Measurements from ENCODE around the gene B4GALT3.

B4GALT3 gene

DNA sequence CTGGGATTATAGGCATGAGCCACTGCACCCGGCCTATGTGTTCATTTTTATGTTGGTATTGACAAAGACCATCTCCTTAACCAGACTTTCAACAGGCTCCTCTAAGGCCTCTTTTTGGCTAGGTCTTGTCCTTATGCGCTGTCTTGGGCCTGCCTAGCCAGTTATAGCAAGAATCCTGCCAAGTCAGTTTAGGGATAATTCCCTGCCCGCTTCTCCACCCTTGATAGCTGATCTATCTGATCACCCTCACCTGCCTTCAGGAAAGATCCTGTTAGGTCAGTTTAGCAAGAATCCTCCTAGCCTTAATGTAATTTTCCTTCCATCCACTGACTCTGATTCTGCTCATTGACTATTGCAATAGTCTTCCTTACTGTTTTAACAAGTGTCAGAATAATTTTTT, 2.4 kb upstream of the B4GALT3 start:
- H3K4me3 ChIP-seq = no peak overlapping the region
- H3K36me3 ChIP-seq = peaks cover 0 to 14% (median 3%) of the 10 kb centered on the region in 3 donors
- H3K9me3 ChIP-seq = no peaks in the 10 kb centered on the region
- no peak overlapping the region for H3K27ac ChIP-seq
- peaks cover 0 to 24% (median 12%) of the 10 kb centered on the region in 4 donors for H3K4me1 ChIP-seq
- intact Hi-C loops (cut with DNase I; ENCODE audit: low total_unique reads) = no loop called here
- peak in 1 of 2 donors; percentile 20 for DNase-seq
- H3K27me3 ChIP-seq = no peaks in the 10 kb centered on the region
- TF ChIP-seq, protein P1, sequence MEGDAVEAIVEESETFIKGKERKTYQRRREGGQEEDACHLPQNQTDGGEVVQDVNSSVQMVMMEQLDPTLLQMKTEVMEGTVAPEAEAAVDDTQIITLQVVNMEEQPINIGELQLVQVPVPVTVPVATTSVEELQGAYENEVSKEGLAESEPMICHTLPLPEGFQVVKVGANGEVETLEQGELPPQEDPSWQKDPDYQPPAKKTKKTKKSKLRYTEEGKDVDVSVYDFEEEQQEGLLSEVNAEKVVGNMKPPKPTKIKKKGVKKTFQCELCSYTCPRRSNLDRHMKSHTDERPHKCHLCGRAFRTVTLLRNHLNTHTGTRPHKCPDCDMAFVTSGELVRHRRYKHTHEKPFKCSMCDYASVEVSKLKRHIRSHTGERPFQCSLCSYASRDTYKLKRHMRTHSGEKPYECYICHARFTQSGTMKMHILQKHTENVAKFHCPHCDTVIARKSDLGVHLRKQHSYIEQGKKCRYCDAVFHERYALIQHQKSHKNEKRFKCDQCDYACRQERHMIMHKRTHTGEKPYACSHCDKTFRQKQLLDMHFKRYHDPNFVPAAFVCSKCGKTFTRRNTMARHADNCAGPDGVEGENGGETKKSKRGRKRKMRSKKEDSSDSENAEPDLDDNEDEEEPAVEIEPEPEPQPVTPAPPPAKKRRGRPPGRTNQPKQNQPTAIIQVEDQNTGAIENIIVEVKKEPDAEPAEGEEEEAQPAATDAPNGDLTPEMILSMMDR (IDR thresholded peaks at IDR 0.05) = no peak

GRCh38 chr1:161177936-161178244, 583 bp upstream of the B4GALT3 start:
- Histone ChIP-seq H3K36me3 (peaks cover 7 to 32% (median 12%) of the 10 kb centered on the region in 3 donors), H3K27ac (peak overlapping the region; percentile 89 to 94), H3K9me3 (no peaks in the 10 kb centered on the region), H3K27me3 (no peaks in the 10 kb centered on the region), H3K4me1 (peaks cover 0 to 28% (median 20%) of the 10 kb centered on the region in 4 donors), H3K4me3 (peak overlapping the region; percentile 66 to 81)
- intact Hi-C loops (cut with DNase I; ENCODE audit: low total_unique reads) = no loop called here
- TF ChIP-seq, protein P1 (IDR thresholded peaks at IDR 0.05) = no peak
- no peak for DNase-seq

- Histone ChIP-seq H3K36me3 (peaks cover 15 to 43% (median 17%) of the 10 kb centered on the region in 3 donors), H3K4me1 (peaks cover 0 to 40% (median 25%) of the 10 kb centered on the region in 4 donors), H3K27me3 (no peaks in the 10 kb centered on the region), H3K27ac (peak overlapping the region; percentile 89 to 94), H3K9me3 (no peaks in the 10 kb centered on the region), H3K4me3 (peak overlapping the region; percentile 66 to 81)
- TF ChIP-seq, protein P1 (IDR thresholded peaks at IDR 0.05) = no peak
- intact Hi-C loops (cut with DNase I; ENCODE audit: low total_unique reads) = no loop called here
- DNase-seq = no peak
Measured at GRCh38 chr1:161176468-161177111, 717 bp downstream of the B4GALT3 start.

- DNase-seq = no peak
- TF ChIP-seq, protein P1 (IDR thresholded peaks at IDR 0.05) = no peak
- peaks cover 0 to 46% (median 25%) of the 10 kb centered on the region in 4 donors for H3K4me1 ChIP-seq
- peaks cover 20 to 49% (median 24%) of the 10 kb centered on the region in 3 donors for H3K36me3 ChIP-seq
- no peaks in the 10 kb centered on the region for H3K9me3 ChIP-seq
- H3K27me3 ChIP-seq = no peaks in the 10 kb centered on the region
- intact Hi-C loops (cut with DNase I; ENCODE audit: low total_unique reads) = no loop called here
- H3K27ac ChIP-seq = peak overlapping the region; percentile 89 to 94
- peak overlapping the region; percentile 66 to 81 for H3K4me3 ChIP-seq
Measured at GRCh38 chr1:161175771-161176453, 1.4 kb downstream of the B4GALT3 start.

- Histone ChIP-seq H3K36me3 (peaks cover 20 to 59% (median 34%) of the 10 kb centered on the region in 3 donors), H3K4me1 (peaks cover 0 to 46% (median 25%) of the 10 kb centered on the region in 4 donors), H3K27me3 (no peaks in the 10 kb centered on the region), H3K9me3 (no peaks in the 10 kb centered on the region), H3K4me3 (no peak overlapping the region), H3K27ac (no peak overlapping the region)
- intact Hi-C loops (cut with DNase I; ENCODE audit: low total_unique reads) = no loop called here
- TF ChIP-seq, protein P1 (IDR thresholded peaks at IDR 0.05) = no peak
- DNase-seq = no peak
Measured at GRCh38 chr1:161174911-161175310, 2.4 kb downstream of the B4GALT3 start.
